ENCODE measurements around the gene MGMT.

MGMT gene

DNA sequence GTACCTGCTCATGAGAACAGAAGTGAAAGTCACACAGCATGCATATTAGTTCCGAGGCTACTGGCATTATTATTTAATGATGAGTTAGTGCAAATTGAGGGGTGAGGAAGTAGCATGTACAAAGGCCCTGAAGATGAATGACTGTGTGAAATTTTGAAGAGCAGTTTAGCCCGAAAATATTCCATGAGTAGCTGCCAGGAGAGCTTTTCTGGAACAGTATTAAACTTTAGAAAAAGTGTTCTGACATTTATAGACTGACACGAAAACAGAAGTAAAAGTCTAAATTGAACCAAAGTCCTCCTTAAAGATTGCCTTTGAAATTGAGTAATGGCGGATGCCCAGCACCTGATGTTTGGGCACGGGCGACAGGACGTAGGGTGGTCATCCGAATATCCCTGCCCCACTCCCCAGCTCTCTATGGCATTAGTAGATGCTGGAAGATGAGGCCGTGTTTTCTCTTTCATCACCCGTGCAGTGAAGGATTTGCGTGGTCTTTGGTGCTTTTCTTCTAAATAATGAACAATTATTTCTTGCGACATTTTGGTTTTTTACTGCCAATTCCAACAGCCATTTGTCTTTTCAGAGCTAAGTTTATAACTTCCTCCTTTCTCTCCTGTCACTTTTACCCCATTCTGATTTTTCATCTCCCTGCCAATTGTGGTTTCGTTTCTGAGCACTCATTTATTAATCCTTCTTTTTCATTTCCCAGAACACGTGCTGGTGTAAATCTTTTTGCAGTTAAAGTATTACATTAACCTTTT is 192.6 kb downstream of the MGMT start:
- DNase-seq = no peak

DNA sequence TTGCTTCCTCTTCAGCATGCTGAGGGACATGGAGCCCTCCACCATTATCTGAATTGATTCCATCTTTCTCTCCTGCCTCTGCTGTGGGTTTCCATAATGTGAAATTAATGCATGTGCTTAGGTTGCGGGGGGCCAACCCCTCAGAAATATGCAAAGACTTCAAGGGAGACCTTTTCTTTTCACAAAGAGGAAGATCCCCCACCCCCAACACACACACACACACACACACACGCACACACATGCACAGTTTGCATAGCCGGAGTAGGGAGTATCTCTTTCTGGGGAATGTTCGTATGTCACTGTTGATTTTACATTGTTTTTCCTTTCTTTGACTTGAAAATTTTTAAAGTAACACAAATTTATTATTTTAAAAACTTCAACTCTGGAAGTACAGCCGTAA is 193.5 kb downstream of the MGMT start:
- no peak for DNase-seq

DNA sequence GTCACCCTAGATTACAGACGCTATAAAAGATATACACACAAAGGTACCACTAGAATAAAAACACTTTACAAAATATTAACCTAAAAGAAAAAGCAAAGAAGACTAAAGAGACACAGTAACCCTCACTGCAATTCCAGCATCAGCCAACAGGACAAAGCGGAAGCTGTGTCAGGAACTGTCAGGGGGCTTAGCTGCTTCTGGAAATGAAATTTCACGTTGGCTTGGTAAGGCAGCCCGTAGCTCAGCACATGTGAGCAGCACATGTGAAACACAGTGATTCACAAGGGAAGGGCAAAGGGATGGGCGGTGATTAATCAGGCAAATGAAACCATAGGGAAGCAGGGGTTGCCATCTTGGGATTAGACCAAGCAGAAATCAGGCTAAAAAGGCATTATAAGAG is 195.4 kb downstream of the MGMT start:
- DNase-seq = no peak

DNA sequence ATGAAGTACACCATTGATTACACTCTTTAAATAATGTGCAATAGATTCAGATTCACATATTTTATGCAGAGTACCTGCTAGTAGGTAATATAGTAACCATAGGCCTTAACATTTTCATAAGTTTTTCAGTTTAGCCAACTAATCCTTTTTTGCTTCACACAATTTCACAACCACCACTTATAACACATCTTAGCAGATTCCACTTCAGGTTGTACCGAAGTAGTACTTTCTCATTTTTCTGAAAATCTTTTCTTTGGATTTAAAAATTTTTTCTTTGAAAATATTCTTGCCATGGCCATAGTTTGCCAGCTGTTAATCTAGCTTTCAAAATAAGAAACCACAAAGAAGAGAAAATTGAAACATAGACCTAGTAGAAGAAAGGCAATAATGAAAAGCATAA is 203.1 kb downstream of the MGMT start:
- DNase-seq = no peak

DNA sequence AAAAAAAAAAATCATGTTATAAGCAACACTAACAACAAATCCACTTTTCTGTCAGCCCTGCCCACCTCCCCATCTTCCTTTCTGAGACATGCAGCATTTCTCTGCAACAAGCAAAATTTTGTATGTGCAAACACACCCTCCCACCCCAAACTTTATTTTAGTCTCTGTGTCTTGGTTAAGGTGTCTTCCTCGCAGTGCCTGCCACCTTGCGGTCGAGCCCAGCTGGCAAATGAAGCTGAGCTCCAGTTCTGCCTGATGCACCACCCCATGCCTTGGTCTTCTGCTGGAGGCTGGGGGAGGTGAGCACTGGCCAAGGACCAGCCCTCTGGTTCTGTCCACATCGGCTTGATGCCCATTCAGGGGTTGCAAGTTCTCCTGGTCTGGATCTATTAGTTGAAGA is 206.3 kb downstream of the MGMT start:
- DNase-seq = no peak

DNA sequence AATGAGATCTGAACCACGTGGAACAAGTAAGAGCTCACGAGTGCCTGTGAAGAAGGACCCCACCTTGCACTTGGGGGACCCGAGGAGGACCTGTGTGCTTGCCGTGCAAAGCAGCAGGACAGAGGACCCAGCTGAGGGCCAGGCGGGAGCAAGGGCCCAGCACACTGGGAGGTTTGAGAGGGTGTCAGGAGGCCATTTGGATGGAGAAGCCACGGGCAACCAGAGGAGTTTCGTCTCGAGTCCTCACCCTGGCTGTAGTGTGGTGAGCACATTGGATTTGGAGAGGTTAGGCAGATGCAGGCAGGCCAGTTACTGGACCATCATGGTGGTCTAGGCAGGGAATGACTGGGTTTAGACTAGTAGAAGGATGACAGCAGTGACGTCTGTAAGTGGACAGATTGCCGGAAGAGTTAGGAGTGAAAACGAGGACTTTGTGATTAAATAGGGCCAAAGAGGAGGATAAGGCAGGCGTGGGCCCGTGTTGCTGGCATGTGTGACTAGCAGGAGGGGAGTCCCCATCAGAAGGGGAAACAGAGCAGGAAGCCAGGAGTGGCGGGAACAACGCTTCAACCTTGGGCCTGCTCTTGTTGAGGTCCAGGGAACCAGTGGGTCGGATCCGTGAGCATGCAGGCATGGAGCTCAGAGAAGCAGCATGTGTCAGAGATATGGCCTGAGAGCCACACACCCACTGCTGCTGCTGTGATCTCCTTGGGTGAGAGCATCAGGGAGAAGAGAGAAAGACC is 208.2 kb downstream of the MGMT start:
- DNase-seq = no peak

DNA sequence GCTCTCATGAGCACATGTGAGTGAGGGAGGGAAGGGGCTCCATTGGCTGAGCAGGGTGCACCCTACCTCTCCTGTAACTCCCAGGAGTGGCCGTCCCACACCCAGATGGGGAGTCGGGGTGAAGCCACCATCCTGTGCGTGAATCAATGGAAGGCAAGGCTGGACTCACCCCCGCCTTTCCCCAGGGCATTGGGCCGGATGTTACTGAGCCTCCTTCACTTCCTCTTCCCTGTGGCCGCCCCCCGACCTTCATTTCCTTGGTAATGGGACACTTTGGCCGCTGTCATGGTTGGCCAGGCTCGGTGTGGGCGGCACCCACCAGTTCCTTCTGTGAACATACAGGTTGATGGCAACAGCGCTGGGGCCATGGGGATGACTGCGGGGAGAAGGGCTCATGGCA is 209.0 kb downstream of the MGMT start:
- DNase-seq = no peak

DNA sequence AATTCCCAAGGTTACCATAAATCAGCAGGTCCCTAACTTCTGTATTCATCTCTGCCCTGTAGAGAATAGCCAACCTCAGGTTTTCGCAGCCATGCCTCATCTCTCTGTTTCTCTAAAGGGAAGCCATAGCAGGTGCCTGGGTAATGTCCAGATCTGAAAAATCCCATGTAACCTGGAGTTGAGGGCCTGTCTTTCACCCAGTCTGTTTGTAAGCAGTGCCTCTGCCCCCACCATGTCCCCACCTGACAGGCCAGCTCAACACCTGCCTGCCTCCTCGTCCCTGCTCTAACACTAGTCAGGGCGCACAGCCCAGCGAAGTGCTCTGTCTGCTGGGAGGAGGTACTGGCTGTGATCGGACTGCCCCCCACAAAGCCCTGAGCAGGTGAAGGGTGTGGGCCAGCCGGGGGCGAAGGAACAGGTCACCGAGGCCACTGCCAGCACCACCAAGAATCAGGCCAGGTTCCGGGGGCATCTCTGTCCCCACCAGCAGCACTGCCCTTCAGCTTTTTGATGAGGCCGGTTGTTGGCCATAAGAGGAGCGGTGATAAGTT is 210.4 kb downstream of the MGMT start:
- DNase-seq = no peak

DNA sequence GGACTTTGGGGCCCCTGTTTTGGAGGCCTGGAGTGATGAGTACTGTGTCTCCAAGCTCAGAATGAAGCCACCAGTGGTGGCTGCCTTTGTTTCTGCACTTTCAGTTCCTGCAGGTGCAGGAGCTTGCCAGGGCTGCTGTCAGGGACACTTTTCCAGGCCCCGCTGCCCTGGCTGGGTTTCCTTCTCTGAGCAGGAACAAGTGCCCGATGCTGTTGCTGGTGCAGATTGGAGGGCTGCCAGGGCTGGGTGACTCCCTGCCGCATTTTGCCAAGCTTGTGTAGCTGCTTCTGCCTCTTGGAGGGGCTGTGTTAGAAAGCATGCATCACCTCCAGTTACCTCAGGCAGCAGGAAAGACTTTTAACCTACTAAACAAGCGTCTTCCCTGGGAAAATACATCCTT is 211.1 kb downstream of the MGMT start:
- no peak for DNase-seq

DNA sequence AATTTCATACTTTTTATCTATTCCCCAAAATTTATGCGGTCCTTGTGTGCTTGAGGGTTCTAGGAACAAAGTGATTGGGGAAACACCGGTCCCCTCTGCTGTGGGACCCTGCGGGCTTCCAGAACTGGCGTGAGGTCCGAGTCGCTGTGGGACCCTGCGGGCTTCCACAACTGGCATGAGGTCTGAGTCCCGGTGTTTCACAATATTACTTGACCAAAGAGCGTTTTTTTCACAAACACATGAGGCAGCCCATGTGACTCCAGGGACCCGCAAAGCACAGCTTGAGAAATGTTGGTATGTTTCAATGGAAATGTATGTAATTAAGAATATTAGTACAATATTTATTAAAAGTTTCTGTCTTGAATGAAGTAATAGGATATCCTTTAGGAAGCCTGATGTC is 212.2 kb downstream of the MGMT start:
- no peak for DNase-seq

DNA sequence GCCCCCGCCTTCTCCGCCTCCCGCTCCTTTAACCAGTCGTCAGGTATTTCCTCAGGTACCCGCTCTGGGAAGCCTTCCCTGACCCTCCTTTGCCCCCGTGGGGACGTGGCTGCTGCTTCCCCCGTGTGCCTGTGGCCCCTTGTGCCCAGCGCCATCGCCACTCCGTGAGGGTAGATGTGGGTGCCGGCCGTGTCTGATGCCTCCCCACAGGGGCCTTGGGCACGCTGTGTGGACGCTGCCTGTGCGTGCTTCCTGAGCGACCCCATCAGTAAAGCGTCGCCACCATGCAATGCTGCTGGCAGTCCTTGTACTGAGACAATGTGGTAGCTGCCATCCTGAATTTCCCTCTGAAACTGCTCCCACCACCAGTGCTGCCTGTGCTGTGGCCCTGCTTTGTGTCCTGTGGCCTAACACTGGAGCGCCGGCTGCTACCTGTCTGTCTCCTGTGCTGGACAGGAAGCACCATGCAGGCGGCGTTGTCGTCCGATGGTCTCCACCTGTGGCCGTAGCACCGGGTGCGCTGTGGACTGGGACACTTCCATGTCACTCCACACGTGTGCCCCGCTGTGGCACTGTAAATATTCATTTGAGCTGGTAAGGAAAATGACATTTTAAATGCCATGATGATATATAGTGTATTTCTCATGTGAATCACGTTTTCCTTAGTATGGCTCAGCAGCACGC is 213.8 kb downstream of the MGMT start:
- no peak for DNase-seq

DNA sequence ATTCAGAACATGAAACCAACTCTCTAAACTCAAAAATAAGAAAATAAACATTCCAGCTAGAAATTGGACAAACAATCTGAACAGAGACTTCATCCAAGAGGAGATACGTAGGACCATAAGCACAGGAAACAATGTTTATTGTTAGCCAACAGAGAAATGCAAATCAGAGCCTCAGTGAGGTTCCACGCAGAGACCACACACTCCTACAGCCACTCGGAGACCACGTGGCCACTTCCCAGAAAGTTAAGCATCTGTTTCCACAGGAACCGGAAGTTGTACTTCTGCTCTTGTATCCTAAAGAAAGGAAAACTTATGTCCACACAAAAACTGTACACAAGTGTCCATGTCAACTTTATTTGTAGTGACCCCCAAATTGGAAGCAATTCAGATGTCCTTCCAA is 214.8 kb downstream of the MGMT start:
- no peak for DNase-seq

DNA sequence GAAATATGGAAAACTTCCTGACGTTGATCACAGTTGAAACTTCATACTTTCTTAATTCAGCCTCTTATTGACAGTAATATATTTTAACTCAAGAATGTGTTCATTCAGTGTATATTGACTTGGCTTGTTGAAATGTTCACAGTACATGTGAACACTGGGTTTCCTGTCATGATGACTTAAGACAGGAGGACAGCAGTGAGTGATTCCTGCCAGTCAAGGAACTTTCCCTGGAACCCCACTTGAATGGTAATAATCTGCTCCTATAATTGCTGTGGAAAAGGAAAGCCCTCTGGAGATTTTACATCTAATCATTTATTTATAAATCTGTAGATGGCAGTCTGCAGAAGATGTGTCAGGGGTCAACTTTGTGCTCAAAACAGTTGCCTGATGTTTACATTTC is 216.5 kb downstream of the MGMT start:
- no peak for DNase-seq

DNA sequence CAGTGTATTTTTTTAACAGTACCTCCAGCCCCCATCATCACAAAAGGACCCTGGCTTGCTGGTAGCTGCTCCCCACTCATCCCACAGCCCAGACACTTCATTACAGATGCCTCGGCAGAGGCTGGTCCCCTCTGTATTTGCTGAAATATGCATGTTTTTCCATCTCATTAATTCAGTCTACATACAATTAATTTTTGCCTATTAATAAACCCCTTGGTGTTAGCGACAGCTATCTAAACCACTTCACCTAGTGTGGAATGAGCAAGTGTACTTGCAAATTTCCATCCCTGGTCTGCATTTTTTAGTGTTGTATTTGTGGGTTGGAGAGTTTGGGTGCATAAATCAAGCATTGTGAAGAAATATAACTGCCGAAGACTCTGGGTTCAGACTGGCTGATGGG is 216.9 kb downstream of the MGMT start:
- DNase-seq = no peak

DNA sequence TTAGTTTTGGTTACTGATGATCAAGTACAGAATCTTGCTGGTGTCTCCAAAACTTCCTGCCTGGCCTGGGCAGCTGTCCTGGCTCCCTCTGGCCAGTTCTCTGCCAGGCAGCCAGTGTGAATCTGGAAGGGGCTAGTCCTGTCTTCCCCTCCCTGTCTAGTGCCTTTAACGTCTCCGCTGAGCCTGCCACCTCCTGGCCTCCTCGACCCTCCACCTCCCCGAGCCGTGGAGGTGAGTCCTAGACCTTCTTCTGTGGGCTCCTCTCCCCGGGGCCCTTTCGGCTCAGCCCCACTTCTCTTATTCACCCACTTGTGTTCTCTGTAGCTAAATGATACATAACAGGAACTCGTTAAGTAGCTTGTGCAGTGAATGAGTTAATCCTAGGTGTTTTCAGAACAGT is 218.2 kb downstream of the MGMT start:
- DNase-seq = no peak

DNA sequence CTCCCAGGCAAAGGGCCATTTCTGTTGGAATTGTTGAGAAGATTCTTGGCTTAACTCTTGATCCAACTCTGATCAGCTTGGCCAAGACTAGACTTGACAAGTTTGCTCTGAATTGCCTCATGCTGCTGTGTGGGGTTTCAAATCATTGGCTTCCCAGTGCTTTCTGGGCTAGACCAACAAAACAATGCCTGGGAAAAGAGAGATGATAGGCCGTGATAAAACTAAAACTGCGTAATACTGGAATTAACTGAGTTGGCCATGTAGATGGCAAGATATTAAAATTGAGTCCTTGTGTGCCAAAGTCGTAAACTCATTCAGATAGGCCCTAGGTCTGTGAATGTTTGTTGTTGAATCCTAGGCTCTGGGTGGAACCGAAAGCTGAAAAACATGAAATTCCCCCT is 222.6 kb downstream of the MGMT start:
- no peak for DNase-seq

DNA sequence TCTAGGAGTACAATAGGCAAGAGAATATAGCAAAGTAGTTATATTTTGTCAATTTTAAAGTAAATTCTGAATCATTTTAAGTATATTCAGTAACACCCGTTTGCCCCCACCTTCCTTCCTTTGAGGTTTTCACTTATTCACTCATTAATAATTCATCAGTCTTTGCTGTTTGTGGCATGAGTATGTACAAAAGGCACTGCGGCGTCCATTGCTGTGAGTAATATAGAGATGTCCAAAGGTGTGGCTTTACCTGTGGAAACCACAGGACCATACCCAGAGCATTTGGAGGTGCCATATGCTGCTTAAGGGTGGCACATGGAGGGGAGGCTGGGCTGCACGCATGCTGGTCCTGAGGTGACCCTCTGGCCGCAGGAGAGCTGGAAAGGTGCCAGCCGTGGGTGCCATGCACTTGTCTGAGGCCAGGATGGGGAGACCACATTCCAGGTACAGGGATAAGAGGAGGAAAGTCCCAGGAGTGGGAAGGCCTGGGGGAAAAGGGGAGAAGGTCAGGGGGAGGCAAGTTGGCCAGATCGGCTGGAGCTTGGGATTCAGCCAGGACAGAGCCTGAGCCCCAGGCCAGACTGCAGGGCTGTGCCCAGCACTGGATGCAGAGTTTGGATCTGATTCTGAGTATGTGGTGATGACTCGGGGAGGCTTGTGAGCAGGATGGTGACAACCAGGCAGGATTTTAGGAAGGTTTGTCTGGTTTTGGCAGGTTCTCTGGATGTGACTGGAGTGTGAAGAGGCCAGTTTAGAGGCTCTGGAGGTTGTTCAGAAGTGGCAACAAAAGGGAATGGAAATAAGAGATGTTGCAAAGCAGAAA is 223.4 kb downstream of the MGMT start:
- DNase-seq = no peak

DNA sequence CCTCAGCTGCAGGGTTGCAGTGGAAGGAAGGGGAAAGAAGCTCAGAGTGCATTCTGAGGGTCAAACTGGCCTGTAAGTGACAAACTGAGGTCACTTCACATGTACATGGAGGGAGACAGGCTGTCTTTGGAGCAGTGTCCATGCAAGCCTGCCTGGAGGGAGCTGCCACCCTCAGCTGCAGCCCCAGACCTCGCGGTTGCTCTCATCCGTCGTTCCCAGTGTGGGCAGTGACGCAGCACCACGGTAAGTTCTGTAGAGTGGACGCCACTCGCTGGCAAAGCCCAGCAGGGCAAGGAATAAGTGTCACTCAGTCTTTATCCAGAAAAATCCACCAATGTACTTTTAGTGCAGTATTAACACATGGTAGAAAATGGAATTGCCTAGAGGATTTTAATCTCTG is 225.7 kb downstream of the MGMT start:
- no peak for DNase-seq

DNA sequence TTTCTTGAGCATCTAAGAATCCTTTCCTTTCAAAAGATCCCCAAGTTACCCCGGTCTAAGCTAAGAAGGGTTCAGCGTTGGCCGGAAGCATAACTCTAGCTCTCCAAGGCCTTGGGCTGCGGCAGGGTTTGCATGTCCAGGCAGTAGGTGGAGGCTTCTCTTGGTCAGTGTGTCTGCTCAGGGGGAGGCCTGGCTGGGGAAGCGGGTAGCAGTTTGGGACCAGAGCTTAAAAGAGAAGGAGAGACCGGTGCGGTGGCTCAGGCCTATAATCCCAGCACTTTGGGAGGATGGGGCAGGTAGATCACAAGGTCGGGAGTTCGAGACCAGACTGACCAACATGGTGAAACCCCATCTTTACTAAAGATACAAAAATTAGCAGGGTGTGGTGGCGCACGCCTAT is 226.3 kb downstream of the MGMT start:
- no peak for DNase-seq

DNA sequence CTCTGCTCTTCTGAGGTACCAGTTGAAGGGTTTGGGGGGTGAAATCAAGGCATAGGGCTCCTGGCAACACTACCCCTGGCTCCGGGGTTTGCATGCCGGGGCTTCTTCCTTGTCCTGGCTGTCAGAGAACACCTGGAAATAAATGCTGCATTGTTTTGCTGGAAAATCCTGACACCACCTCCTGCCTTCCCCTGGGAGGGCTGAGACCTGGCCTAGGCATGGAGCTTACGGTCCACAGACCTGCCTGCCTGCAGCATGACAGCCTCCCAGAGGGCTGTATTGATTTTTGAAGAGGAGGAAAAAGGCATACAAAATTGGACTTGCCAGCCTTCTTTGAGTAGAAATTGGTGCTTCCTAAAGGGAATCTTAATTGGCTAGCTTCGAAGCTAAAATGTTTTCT is 227.1 kb downstream of the MGMT start:
- DNase-seq = no peak

DNA sequence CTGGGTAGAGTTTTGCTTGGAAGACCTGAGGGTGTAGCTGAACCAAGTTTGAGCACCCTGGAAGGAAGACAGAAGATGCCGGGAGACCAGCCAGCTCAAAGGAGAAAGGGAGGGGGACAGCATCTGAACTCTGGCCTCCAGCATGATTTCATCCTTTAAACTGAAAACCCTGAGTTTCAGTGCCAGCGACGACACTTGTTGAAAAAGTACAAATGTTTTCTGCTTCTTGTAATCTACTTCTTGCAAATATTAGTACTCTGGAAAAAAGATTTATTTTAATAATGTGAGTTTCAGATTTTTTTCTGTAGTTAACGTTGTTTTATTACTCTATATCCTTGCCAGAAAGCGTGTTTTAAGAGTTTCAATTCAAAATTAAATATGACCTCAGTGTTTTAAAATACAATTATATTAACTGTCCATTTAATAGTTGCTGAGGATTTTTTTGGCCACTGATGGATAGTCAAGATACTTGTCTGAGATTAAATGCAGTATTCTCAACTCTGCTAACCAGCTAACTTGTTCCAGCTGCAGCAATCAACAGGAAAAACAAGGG is 227.7 kb downstream of the MGMT start:
- no peak for DNase-seq

DNA sequence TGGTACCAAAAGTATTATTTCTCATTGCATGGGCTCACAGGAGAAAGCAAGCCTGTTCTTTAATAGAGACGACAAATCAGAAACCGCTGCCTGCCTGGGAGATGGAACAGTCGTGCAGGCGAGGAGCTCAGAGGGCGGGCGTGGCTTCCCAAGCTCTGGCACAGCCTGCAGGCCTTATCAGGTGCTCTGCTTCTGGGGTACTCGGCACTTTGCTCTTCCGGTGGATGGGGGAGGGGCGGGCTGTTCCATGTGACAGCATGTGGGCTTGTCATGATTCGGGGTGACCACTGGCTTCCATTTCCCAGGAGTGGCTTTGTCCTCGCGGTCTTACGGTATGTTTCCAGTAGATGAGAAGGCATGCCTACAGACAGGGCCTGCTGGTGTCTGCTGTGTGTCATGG is 228.6 kb downstream of the MGMT start:
- DNase-seq = no peak

DNA sequence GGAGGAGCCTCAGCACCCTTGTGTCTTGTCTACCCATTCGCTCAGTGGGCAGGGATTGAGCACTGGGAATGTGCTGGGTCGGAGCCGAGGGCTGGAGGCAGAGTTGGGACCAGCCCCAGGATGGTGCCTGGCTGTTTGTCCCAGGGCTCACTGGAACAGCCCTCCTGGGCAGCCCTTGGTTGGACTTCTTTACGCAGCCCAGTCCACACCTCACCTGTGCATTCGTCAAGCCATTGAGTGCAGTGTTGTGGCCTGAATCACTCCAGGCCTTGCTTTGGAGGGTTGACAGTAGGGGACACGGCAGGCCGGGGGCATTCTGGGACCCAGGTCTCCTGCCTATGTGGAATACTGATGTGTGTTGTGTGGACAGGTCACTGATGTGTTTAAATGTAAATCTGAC is 229.6 kb downstream of the MGMT start:
- DNase-seq = no peak
